Measurements from ENCODE around the gene FAM53B. TPM values are rescaled to one million over a fixed set of nuclear protein-coding genes. Genes with fewer than 3 reads are reported as not detected.
"Not testable (repeated sequence)": the region's sequence is repeated elsewhere in the genome, so short reads cannot be mapped to it uniquely, and the experiment has no call there.

FAM53B gene, protein sequence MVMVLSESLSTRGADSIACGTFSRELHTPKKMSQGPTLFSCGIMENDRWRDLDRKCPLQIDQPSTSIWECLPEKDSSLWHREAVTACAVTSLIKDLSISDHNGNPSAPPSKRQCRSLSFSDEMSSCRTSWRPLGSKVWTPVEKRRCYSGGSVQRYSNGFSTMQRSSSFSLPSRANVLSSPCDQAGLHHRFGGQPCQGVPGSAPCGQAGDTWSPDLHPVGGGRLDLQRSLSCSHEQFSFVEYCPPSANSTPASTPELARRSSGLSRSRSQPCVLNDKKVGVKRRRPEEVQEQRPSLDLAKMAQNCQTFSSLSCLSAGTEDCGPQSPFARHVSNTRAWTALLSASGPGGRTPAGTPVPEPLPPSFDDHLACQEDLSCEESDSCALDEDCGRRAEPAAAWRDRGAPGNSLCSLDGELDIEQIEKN
- total RNA-seq (2022) (12.9 and 14.9 TPM in 2 replicates), Bru-seq, nascent RNA (percentile 53 among the genes with signal in this experiment), BruChase-seq, experiment 1, labeled RNA remaining after a 6-hour chase (percentile 88 among the genes with signal in this experiment), BruChase-seq, experiment 2, labeled RNA remaining after a 2-hour chase (percentile 84 among the genes with signal in this experiment)
- long read RNA-seq, full-length matches to known transcripts, result 1 of 9 reads
- long read RNA-seq, partial matches to known transcripts, result 1 of 9 reads
- long read RNA-seq, other reads (novel, unspliced or antisense), result 7 of 9 reads

DNA sequence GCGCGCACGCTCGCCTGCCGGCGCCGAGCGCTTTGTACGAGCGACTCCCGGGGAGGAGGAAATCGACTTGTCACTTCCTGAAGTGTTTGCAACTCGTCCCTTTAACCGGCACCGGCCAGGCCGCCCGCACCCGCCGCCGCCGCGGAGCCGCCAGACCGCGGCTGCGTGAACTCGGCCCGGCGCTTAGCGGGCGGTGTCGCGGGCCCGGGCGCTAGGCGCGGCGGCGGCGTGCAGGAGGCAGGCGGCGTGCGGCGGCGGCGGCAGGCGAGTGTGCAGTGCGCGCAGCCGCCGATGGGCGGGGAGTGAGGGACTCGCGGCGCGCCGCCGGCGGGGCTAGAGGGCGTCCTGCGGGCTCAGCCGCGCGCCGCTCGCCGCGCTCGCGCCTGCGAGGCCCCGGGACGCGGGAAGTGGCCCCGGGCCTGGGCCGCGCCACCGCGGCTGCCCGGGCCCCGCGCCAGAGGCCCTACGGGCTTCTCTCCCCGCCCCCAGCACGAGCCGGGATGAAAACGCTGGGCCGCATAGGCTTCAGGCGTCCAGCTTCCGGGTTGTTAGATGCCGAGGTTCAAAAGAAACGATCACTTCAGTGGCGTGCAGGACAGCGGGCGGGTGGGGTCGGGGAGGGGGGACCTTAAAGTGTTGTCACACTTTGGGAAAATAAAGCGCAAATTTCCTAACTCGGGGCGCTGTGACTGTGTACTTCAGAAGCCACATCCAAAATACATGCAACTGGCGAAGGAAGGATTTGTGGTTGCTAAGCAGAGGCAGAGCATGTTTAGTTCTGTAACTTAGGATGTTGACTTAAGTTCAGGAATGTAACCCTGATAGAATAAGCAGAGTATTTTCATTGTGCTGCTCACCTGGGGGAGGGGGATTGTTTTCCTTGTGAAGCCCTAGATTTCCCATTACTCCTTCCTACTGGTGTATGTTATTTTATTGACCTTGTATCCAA, at the start of gene FAM53B:
Gene FAM53B (minus strand): TSS at position 277 of the 949 bp plus-strand sequence. CDS start 37,665 bp downstream, outside the sequence.
- peak; percentile 76 for DNase-seq (ENCODE audit: unreplicated experiment)
- peaks cover 35% of the 10 kb centered on the region for H3K4me1 Mint-ChIP-seq (ENCODE audit: insufficient read depth, unreplicated experiment)
- BruUV-seq (replicated peaks), result no TSS peak
- H3K4me3 Mint-ChIP-seq (ENCODE audit: unreplicated experiment), result peak within 1 kb of the TSS; percentile 85
- no peaks in the 10 kb centered on the region for H3K27me3 Mint-ChIP-seq (ENCODE audit: insufficient read depth, unreplicated experiment)
- ChIA-PET POLR2A (interaction anchor here (0.8 to 3.5 kb wide), 7 partner anchors 8 to 214 kb away, joined by 3 to 23 read pairs (median 5); partner anchors contain the start of gene EEF1AKMT2), CTCF (interaction anchor here (0.6 to 5.8 kb wide), 13 partner anchors 8 to 271 kb away, joined by 3 to 42 read pairs (median 5); no protein-coding TSS in a partner anchor)
- H3K36me3 Mint-ChIP-seq (ENCODE audit: insufficient read depth, unreplicated experiment), result peaks cover 18% of the 10 kb centered on the region
- peak within 1 kb of the TSS; percentile 75 for H3K27ac Mint-ChIP-seq (ENCODE audit: low read depth, unreplicated experiment)
- TF ChIP-seq, protein P1, sequence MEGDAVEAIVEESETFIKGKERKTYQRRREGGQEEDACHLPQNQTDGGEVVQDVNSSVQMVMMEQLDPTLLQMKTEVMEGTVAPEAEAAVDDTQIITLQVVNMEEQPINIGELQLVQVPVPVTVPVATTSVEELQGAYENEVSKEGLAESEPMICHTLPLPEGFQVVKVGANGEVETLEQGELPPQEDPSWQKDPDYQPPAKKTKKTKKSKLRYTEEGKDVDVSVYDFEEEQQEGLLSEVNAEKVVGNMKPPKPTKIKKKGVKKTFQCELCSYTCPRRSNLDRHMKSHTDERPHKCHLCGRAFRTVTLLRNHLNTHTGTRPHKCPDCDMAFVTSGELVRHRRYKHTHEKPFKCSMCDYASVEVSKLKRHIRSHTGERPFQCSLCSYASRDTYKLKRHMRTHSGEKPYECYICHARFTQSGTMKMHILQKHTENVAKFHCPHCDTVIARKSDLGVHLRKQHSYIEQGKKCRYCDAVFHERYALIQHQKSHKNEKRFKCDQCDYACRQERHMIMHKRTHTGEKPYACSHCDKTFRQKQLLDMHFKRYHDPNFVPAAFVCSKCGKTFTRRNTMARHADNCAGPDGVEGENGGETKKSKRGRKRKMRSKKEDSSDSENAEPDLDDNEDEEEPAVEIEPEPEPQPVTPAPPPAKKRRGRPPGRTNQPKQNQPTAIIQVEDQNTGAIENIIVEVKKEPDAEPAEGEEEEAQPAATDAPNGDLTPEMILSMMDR (IDR thresholded peaks at IDR 0.05; ENCODE audit: unreplicated experiment), result no peak
- no peaks in the 10 kb centered on the region for H3K9me3 Mint-ChIP-seq (ENCODE audit: unreplicated experiment)
- intact Hi-C loops (cut with micrococcal nuclease), result loop anchor here (5.0 kb wide), 2 partner anchors 37 to 97 kb away; no protein-coding TSS in a partner anchor

DNA sequence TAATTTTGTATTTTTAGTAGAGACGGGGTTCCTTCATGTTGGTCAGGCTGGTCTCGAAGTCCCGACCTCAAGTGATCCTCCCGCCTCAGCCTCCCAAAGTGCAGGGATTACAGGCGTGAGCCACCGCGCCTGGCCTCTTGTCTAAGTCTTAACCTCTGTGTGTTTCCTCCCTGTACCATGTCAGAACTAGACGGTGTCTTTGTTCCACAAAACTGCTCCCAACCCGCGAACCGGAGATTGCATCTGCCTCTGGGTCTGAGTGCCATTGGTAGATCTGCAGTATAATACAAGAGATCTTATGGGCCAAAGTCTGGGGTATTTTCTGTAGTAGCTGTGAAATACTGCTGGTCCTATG, 48.8 kb upstream of the FAM53B start:
- CTCF ChIA-PET, result no interaction called here
- Mint-ChIP-seq H3K9me3 (ENCODE audit: unreplicated experiment) (no peaks in the 10 kb centered on the region), H3K27ac (ENCODE audit: low read depth, unreplicated experiment) (peak overlapping the region; percentile 99), H3K4me1 (ENCODE audit: insufficient read depth, unreplicated experiment) (peaks cover 8% of the 10 kb centered on the region), H3K36me3 (ENCODE audit: insufficient read depth, unreplicated experiment) (peaks cover 19% of the 10 kb centered on the region), H3K4me3 (ENCODE audit: unreplicated experiment) (peak overlapping the region; percentile 95), H3K27me3 (ENCODE audit: insufficient read depth, unreplicated experiment) (no peaks in the 10 kb centered on the region)
- BruUV-seq (replicated peaks), result no TSS peak
- TF ChIP-seq, protein P1 (IDR thresholded peaks at IDR 0.05; ENCODE audit: unreplicated experiment), result no peak
- DNase-seq (ENCODE audit: unreplicated experiment), result no peak
- POLR2A ChIA-PET, result interaction anchor here (0.6 to 4.7 kb wide), 5 partner anchors 9 to 468 kb away, joined by 3 to 35 read pairs (median 5); partner anchors contain the start of gene ABRAXAS2
- intact Hi-C loops (cut with micrococcal nuclease), result no loop called here

DNA sequence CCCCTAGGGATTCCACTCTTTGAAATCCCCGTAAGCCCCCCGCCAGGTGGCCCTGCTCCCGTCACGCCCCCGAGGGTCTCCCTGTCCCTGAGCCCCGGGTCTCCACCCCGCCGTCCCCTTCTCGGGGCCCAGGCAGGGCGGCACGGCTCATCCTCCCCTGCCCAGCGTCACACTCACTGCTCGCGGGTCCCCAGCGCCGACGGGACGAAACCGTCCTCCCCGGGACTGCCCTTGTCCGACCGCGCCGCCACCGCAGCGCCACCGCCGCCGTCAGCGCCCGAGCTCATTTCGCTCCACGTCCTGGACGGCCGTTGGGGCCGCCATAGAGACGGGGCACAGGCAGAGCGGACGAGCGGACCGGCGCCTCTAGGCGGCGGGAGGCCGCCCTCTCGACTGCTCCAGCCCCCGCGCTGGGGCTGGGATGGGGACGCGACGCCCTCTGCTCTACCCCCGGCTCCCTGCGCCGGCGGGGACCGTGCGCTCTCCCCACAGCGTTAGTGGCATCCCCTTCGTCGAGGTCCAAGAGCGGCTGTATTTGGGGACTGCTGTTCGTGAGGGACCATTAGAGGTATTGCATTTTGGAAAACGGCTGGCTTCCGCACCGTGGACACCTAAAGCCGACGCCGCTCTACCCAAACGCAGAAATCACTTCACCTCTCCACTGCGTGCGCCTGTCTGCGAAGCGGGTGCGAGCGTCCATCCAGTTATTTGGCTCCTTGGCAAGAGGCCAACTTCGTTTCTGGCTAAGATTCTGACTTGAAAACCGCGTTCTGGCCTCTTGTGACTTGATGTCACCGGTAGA, 47.6 kb upstream of the FAM53B start, which contains the start of gene EEF1AKMT2:
Gene EEF1AKMT2 (minus strand): TSS at position 341 of the 802 bp plus-strand sequence. CDS start 54 bp downstream, at position 287.
- BruUV-seq (replicated peaks), result no TSS peak
- DNase-seq (ENCODE audit: unreplicated experiment), result peak; percentile 85
- H3K9me3 Mint-ChIP-seq (ENCODE audit: unreplicated experiment), result no peaks in the 10 kb centered on the region
- H3K36me3 Mint-ChIP-seq (ENCODE audit: insufficient read depth, unreplicated experiment), result peaks cover 30% of the 10 kb centered on the region
- intact Hi-C loops (cut with micrococcal nuclease), result loop anchor here (1.0 kb wide), 1 partner anchor 261 kb away; no protein-coding TSS in a partner anchor
- H3K27ac Mint-ChIP-seq (ENCODE audit: low read depth, unreplicated experiment), result peak within 1 kb of the TSS; percentile 99
- H3K4me3 Mint-ChIP-seq (ENCODE audit: unreplicated experiment), result peak within 1 kb of the TSS; percentile 95
- CTCF ChIA-PET, result interaction anchor here (1.6 kb wide), 1 partner anchor 50 kb away, joined by 3 read pairs; no protein-coding TSS in a partner anchor
- no peaks in the 10 kb centered on the region for H3K27me3 Mint-ChIP-seq (ENCODE audit: insufficient read depth, unreplicated experiment)
- peaks cover 8% of the 10 kb centered on the region for H3K4me1 Mint-ChIP-seq (ENCODE audit: insufficient read depth, unreplicated experiment)
- TF ChIP-seq, protein P1 (IDR thresholded peaks at IDR 0.05; ENCODE audit: unreplicated experiment), result peak; percentile 29
- POLR2A ChIA-PET, result interaction anchor here (0.6 to 4.7 kb wide), 21 partner anchors 10 to 1092 kb away, joined by 3 to 35 read pairs (median 4); partner anchors contain the start of gene ABRAXAS2

DNA sequence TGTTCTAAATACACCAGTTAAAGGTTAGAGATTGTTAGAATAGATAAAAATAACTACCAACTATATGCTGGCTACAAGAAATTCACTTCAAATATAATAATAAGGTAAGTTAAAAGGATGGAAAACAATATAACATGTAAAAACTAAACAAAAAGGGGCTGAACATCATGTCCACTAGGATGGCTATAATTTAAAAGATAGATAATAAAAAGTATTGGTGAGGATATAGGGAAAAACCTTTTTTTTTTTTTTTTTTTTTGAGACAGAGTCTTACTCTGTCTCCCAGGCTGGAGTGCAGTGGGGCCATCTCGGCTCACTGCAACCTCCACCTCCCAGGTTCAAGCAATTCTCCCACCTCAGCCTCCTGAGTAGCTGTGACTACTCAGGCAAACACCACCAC, 38.7 kb upstream of the FAM53B start:
- H3K4me3 Mint-ChIP-seq (ENCODE audit: unreplicated experiment); H3K27ac Mint-ChIP-seq (ENCODE audit: low read depth, unreplicated experiment); BruUV-seq (replicated peaks); intact Hi-C loops (cut with micrococcal nuclease); DNase-seq (ENCODE audit: unreplicated experiment); CTCF ChIA-PET; POLR2A ChIA-PET; H3K4me1 Mint-ChIP-seq (ENCODE audit: insufficient read depth, unreplicated experiment); H3K27me3 Mint-ChIP-seq (ENCODE audit: insufficient read depth, unreplicated experiment); H3K9me3 Mint-ChIP-seq (ENCODE audit: unreplicated experiment): not testable (repeated sequence)
- H3K36me3 Mint-ChIP-seq (ENCODE audit: insufficient read depth, unreplicated experiment), result peaks cover 87% of the 10 kb centered on the region

All from MCF 10A (cell line).